ENCODE results near the gene DEF6. TPM values are rescaled to one million over a fixed set of nuclear protein-coding genes. Genes with fewer than 3 reads are reported as not detected.

The DEF6 gene
- total RNA-seq, 1 experiment from 2014 or later, result 15.4 TPM

GRCh38 chr6:35363293-35363750 lies 65.7 kb downstream of the DEF6 start:
- no peak for DNase-seq
- Mint-ChIP-seq H3K9me3 (ENCODE audit: low read depth, unreplicated experiment) (no peaks in the 10 kb centered on the region), H3K4me1 (ENCODE audit: low read depth, unreplicated experiment) (peaks cover 21% of the 10 kb centered on the region), H3K4me3 (ENCODE audit: low read depth, unreplicated experiment) (no peak overlapping the region), H3K27me3 (ENCODE audit: unreplicated experiment) (no peaks in the 10 kb centered on the region), H3K27ac (ENCODE audit: unreplicated experiment) (no peak overlapping the region), H3K36me3 (ENCODE audit: insufficient read depth, unreplicated experiment) (no peaks in the 10 kb centered on the region)
- no TSS peak for BruUV-seq (replicated peaks)
- CTCF ChIA-PET, result interaction anchor here (1.3 kb wide), 1 partner anchor 11 kb away, joined by 3 read pairs; no protein-coding TSS in a partner anchor
- TF ChIP-seq, protein P1, sequence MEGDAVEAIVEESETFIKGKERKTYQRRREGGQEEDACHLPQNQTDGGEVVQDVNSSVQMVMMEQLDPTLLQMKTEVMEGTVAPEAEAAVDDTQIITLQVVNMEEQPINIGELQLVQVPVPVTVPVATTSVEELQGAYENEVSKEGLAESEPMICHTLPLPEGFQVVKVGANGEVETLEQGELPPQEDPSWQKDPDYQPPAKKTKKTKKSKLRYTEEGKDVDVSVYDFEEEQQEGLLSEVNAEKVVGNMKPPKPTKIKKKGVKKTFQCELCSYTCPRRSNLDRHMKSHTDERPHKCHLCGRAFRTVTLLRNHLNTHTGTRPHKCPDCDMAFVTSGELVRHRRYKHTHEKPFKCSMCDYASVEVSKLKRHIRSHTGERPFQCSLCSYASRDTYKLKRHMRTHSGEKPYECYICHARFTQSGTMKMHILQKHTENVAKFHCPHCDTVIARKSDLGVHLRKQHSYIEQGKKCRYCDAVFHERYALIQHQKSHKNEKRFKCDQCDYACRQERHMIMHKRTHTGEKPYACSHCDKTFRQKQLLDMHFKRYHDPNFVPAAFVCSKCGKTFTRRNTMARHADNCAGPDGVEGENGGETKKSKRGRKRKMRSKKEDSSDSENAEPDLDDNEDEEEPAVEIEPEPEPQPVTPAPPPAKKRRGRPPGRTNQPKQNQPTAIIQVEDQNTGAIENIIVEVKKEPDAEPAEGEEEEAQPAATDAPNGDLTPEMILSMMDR (IDR thresholded peaks at IDR 0.05; ENCODE audit: unreplicated experiment), result no peak
- intact Hi-C loops (cut with micrococcal nuclease; ENCODE audit: unreplicated experiment), result no loop called here

DNA sequence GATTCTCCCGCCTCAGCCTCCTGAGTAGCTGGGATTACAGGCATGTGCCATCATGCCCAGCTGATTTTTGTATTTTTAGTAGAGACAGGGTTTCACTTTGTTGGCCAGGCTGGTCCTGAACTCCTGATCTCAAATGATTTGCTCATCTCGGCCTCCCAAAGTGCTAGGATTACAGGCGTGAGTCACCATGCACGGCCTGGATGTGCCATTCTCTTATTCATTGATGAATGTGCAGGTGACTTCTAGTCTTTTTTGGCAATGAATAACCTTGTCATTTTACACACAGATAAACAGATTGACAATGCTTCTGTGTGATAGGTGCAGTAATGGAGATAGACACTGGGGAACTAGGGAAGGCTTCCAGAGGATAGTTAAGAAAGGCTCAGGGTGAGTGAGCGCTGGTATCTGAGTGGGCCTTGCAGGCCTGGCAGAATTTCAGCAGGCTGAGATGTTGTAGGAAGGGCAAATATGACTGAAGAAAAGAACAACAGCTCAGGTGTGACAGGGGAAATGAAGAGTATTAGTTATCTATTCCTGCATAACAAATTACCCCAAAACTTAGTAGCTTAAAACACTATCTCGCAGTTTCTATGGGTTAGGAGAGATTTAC lies 68.1 kb downstream of the DEF6 start:
- Mint-ChIP-seq H3K9me3 (ENCODE audit: low read depth, unreplicated experiment) (no peaks in the 10 kb centered on the region), H3K27me3 (ENCODE audit: unreplicated experiment) (no peaks in the 10 kb centered on the region), H3K4me3 (ENCODE audit: low read depth, unreplicated experiment) (no peak overlapping the region), H3K4me1 (ENCODE audit: low read depth, unreplicated experiment) (peaks cover 23% of the 10 kb centered on the region), H3K27ac (ENCODE audit: unreplicated experiment) (no peak overlapping the region), H3K36me3 (ENCODE audit: insufficient read depth, unreplicated experiment) (no peaks in the 10 kb centered on the region)
- BruUV-seq (replicated peaks), result no TSS peak
- DNase-seq, result no peak
- TF ChIP-seq, protein P1 (IDR thresholded peaks at IDR 0.05; ENCODE audit: unreplicated experiment), result no peak
- CTCF ChIA-PET, result interaction anchor here (0.7 kb wide), 1 partner anchor 686 kb away, joined by 3 read pairs; no protein-coding TSS in a partner anchor
- intact Hi-C loops (cut with micrococcal nuclease; ENCODE audit: unreplicated experiment), result no loop called here

DNA sequence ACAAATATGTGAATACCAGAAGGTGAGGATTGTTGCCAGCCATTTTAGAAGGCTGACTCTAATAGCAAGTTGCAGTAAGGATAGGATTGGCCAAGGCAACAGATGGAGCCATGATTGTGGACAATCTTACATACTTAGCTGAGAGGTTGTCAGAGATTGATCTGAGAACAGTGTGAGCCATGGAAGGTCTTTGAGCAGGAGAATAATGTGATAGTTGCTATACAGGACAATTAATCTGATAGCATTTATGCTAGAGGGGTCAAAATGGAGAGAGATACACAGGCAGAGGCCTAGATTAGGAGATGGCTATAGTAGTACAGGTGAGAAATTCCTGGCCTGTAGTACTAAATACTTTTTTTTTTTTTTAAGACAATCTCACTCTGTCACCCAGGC lies 68.6 kb downstream of the DEF6 start:
- no peaks in the 10 kb centered on the region for H3K27me3 Mint-ChIP-seq (ENCODE audit: unreplicated experiment)
- no peak overlapping the region for H3K4me3 Mint-ChIP-seq (ENCODE audit: low read depth, unreplicated experiment)
- TF ChIP-seq, protein P1 (IDR thresholded peaks at IDR 0.05; ENCODE audit: unreplicated experiment), result no peak
- DNase-seq, result no peak
- CTCF ChIA-PET, result no interaction called here
- BruUV-seq (replicated peaks), result no TSS peak
- peaks cover 28% of the 10 kb centered on the region for H3K4me1 Mint-ChIP-seq (ENCODE audit: low read depth, unreplicated experiment)
- no peaks in the 10 kb centered on the region for H3K36me3 Mint-ChIP-seq (ENCODE audit: insufficient read depth, unreplicated experiment)
- H3K27ac Mint-ChIP-seq (ENCODE audit: unreplicated experiment), result no peak overlapping the region
- intact Hi-C loops (cut with micrococcal nuclease; ENCODE audit: unreplicated experiment), result no loop called here
- no peaks in the 10 kb centered on the region for H3K9me3 Mint-ChIP-seq (ENCODE audit: low read depth, unreplicated experiment)

GRCh38 chr6:35367646-35368037 lies 70.0 kb downstream of the DEF6 start:
- TF ChIP-seq, protein P1 (IDR thresholded peaks at IDR 0.05; ENCODE audit: unreplicated experiment), result no peak
- BruUV-seq (replicated peaks), result no TSS peak
- no peak for DNase-seq
- peaks cover 34% of the 10 kb centered on the region for H3K4me1 Mint-ChIP-seq (ENCODE audit: low read depth, unreplicated experiment)
- H3K27me3 Mint-ChIP-seq (ENCODE audit: unreplicated experiment), result no peaks in the 10 kb centered on the region
- H3K4me3 Mint-ChIP-seq (ENCODE audit: low read depth, unreplicated experiment), result no peak overlapping the region
- CTCF ChIA-PET, result interaction anchor here (1.0 to 1.3 kb wide), 2 partner anchors 33 to 47 kb away, joined by 4 read pairs; no protein-coding TSS in a partner anchor
- no peaks in the 10 kb centered on the region for H3K36me3 Mint-ChIP-seq (ENCODE audit: insufficient read depth, unreplicated experiment)
- intact Hi-C loops (cut with micrococcal nuclease; ENCODE audit: unreplicated experiment), result no loop called here
- H3K9me3 Mint-ChIP-seq (ENCODE audit: low read depth, unreplicated experiment), result no peaks in the 10 kb centered on the region
- H3K27ac Mint-ChIP-seq (ENCODE audit: unreplicated experiment), result no peak overlapping the region

Measured in Calu3 (cell line).